ENCODE results near the gene SLC35A2. TPM values are rescaled to one million over a fixed set of nuclear protein-coding genes. Genes with fewer than 3 reads are reported as not detected.
"Not testable (repeated sequence)": the region's sequence is repeated elsewhere in the genome, so short reads cannot be mapped to it uniquely, and the experiment has no call there.

The SLC35A2 gene
- total RNA-seq, 1 donor from 2014 or later: 21.9 TPM

DNA sequence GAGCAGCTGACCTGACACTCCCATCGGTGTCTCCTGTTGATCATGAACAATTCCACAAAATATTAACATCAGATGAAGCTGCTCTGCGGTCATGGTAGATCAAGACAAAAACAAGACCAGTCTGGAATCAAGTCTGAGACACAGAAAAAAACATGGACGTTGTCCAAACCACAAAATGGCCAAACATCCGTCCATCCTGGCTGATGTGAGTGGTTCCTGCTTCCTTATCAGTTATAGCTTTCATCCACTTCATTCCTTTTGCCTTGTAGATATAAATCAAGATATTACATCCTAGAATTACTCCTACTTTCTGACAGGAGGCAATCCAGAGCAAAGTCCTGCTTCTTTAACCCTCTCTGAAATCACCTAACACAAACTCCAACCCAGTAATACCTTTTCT, 47.2 kb downstream of the SLC35A2 start:
- H3K27me3 ChIP-seq (ENCODE audit: control insufficient read depth, insufficient read depth, low read length): no peaks in the 10 kb centered on the region
- TF ChIP-seq, protein P1, sequence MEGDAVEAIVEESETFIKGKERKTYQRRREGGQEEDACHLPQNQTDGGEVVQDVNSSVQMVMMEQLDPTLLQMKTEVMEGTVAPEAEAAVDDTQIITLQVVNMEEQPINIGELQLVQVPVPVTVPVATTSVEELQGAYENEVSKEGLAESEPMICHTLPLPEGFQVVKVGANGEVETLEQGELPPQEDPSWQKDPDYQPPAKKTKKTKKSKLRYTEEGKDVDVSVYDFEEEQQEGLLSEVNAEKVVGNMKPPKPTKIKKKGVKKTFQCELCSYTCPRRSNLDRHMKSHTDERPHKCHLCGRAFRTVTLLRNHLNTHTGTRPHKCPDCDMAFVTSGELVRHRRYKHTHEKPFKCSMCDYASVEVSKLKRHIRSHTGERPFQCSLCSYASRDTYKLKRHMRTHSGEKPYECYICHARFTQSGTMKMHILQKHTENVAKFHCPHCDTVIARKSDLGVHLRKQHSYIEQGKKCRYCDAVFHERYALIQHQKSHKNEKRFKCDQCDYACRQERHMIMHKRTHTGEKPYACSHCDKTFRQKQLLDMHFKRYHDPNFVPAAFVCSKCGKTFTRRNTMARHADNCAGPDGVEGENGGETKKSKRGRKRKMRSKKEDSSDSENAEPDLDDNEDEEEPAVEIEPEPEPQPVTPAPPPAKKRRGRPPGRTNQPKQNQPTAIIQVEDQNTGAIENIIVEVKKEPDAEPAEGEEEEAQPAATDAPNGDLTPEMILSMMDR (IDR thresholded peaks at IDR 0.05; ENCODE audit: insufficient read depth, low read length, severe bottlenecking): no peak
- no peak overlapping the region for H3K4me3 ChIP-seq (ENCODE audit: low read depth, low read length)
- no peak for FAIRE-seq
- H3K36me3 ChIP-seq (ENCODE audit: control insufficient read depth, insufficient read depth, low read length): no peaks in the 10 kb centered on the region
- peak; percentile 58 for DNase-seq (ENCODE audit: low read depth)

DNA sequence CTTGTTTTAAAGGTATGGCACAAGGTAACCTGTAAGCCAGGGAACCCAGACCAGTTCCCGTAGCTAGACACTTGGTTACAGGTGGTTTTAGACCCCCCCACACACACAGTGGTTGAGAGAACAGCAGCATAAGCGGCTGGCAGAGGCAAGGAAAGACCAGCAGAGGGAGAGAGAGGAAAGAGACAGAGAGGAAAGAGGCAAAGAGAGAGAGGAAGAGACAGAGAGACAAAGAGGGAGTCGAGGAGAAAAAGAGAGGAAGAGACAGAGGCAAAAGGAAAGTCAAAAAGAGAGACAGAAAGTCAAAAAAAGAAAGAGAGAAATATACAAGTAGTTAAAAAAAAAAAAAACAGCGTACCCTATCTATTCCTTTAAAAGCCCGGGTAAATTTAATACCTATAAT, 56.5 kb downstream of the SLC35A2 start:
- no peaks in the 10 kb centered on the region for H3K27me3 ChIP-seq (ENCODE audit: control insufficient read depth, insufficient read depth, low read length)
- TF ChIP-seq, protein P1 (IDR thresholded peaks at IDR 0.05; ENCODE audit: insufficient read depth, low read length, severe bottlenecking): peak; percentile 39
- DNase-seq (ENCODE audit: low read depth) (peak; percentile 11), FAIRE-seq (no peak)
- no peak overlapping the region for H3K4me3 ChIP-seq (ENCODE audit: low read depth, low read length)
- no peaks in the 10 kb centered on the region for H3K36me3 ChIP-seq (ENCODE audit: control insufficient read depth, insufficient read depth, low read length)

DNA sequence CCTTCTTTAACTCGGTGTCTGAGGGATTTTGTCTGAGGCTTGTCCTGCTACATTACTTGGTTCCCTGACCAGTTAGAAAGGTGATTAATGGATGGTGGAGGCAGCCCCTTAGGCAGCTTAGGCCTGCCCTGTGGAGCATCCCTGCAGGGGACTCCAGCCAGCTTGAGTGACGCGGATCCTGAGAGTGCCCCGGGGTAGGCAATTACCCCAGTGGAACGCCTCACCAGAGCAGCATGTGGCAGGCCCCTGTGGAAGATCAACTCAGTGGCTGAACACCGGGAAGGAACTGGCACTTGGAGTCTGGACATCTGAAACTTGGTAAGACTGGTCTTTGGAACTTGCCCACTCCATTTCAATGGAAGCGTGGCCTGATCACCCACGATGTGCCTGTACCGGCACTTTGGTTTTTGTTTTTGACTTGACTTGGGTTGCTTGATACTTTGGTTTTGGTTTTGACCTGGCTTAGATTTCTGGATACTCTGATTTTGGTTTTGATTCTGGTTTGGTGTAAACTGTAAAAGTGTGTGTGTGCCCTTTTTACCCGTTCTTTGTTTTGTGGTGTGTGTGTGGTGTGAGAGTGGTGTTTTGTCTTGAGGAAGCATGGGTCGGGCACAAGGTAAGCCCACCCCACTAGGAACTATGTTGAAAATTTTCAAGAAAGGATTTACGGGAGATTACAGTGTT, 57.2 kb downstream of the SLC35A2 start:
- not testable (repeated sequence) for H3K36me3 ChIP-seq (ENCODE audit: control insufficient read depth, insufficient read depth, low read length); DNase-seq (ENCODE audit: low read depth); FAIRE-seq; H3K27me3 ChIP-seq (ENCODE audit: control insufficient read depth, insufficient read depth, low read length); H3K4me3 ChIP-seq (ENCODE audit: low read depth, low read length)

DNA sequence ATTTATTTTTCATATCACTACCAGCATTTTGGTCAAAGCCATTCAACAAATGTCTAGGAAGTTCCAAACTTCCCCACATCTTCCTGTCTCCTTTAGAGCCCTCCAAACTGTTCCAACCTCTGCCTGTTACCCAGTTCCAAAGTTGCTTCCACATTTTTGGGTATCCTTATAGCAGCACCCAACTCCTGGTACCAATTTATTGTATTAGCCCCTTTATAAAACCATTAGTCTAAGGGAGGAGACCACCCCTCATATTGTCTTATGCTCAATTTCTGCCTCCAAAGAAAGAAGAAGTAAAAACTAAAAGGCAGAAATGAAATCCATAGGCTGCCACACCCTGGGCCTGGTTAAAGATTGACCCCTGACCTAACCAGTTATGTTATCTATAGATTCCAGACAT, 58.0 kb downstream of the SLC35A2 start:
- not testable (repeated sequence) for H3K4me3 ChIP-seq (ENCODE audit: low read depth, low read length); H3K27me3 ChIP-seq (ENCODE audit: control insufficient read depth, insufficient read depth, low read length); DNase-seq (ENCODE audit: low read depth); H3K36me3 ChIP-seq (ENCODE audit: control insufficient read depth, insufficient read depth, low read length); FAIRE-seq

Other genes starting within 250 kb of the SLC35A2 start
- gene WAS, start 227.8 kb downstream of the SLC35A2 start, total RNA-seq: not detected in 2 replicates
- gene SUV39H1, start 214.9 kb downstream of the SLC35A2 start, total RNA-seq: 1.2 and 1.3 TPM in 2 replicates
- gene GLOD5, start 149.9 kb downstream of the SLC35A2 start, total RNA-seq: not detected in 2 replicates
- not detected in 2 replicates for gene GATA1, start 125.1 kb downstream of the SLC35A2 start, total RNA-seq
- gene HDAC6, start 109.6 kb downstream of the SLC35A2 start, total RNA-seq: 33.2 and 36.2 TPM in 2 replicates
- not detected in 2 replicates for gene ERAS, start 85.1 kb downstream of the SLC35A2 start, total RNA-seq
- 0.26 and 0.51 TPM in 2 replicates for gene PCSK1N, start 76.0 kb downstream of the SLC35A2 start, total RNA-seq
- gene TIMM17B, start 13.9 kb downstream of the SLC35A2 start, total RNA-seq: 28.2 and 35.2 TPM in 2 replicates
- gene PQBP1, start 13.7 kb downstream of the SLC35A2 start, total RNA-seq: 101 and 108 TPM in 2 replicates
- 3.2 and 6.8 TPM in 2 replicates for gene PIM2, start 7.4 kb upstream of the SLC35A2 start, total RNA-seq
- 18.4 and 23.0 TPM in 2 replicates for gene OTUD5, start 46.0 kb upstream of the SLC35A2 start, total RNA-seq
- gene KCND1, start 60.2 kb upstream of the SLC35A2 start, total RNA-seq: 0.26 and 0.64 TPM in 2 replicates
- gene GRIPAP1, start 90.6 kb upstream of the SLC35A2 start, total RNA-seq: 24.5 and 35.8 TPM in 2 replicates
- 8.7 and 14.8 TPM in 2 replicates for gene TFE3, start 131.7 kb upstream of the SLC35A2 start, total RNA-seq
- gene CCDC120, start 147.4 kb upstream of the SLC35A2 start, total RNA-seq: 1.1 and 2.2 TPM in 2 replicates
- gene PRAF2, start 162.4 kb upstream of the SLC35A2 start, total RNA-seq: 1.7 and 2.6 TPM in 2 replicates
- gene WDR45, start 168.2 kb upstream of the SLC35A2 start, total RNA-seq: 38.5 and 42.1 TPM in 2 replicates
- 22.6 and 31.4 TPM in 2 replicates for gene GPKOW, start 212.1 kb upstream of the SLC35A2 start, total RNA-seq